Upper lobe of left lung (tissue), 6 donors: ENCODE measurements around the gene PHF2. TPM values are rescaled to one million over a fixed set of nuclear protein-coding genes. Genes with fewer than 3 reads are reported as not detected.

Source experiments
- ATAC-seq, 2 donors: fragments of 200-7000 bp; cut with Tn5 transposase; one replicate each; pipeline ENCODE4 v1.9.1; 2022; ENCODE audit warnings: mild to moderate bottlenecking in 2 of 2, moderate library complexity in 2 of 2; ENCODE audit not compliant: low FRiP score in 2 of 2
- DNase-seq, 2 donors: peaks; one replicate each; pipeline ENCODE4 v3.0.0-alpha.2; 2019 to 2020
- H3K27ac ChIP-seq, 4 donors: fragments of 200-600 bp; sonication (generic); one replicate each; pipeline ENCODE4 v1.5.1; 2016 to 2019
- H3K27me3 ChIP-seq, 4 donors: fragments of 200-600 bp; sonication (generic); one replicate each; pipeline ENCODE4 v1.5.1; 2017 to 2019
- H3K36me3 ChIP-seq, 4 donors: fragments of 200-600 bp; sonication (generic); one replicate each; pipeline ENCODE4 v1.5.1; 2016 to 2019
- H3K4me1 ChIP-seq, 4 donors: fragments of 200-600 bp; sonication (generic); one replicate each; pipeline ENCODE4 v1.5.1; 2018 to 2019
- H3K4me3 ChIP-seq, 4 donors: fragments of 200-600 bp; sonication (generic); one replicate each; pipeline ENCODE4 v1.5.1; 2017 to 2019; ENCODE audit warnings: mild to moderate bottlenecking in 2 of 4, moderate library complexity in 1 of 4
- H3K9me3 ChIP-seq, 4 donors: fragments of 200-600 bp; sonication (generic); one replicate each; pipeline ENCODE4 v1.5.1; 2018 to 2019
- EP300 ChIP-seq, 4 donors: sonication (generic); formaldehyde crosslinking; IDR thresholded peaks; one replicate each; pipeline ENCODE4 v1.5.1; 2017; ENCODE audit warnings: antibody characterized with exemption in 4 of 4, control low read depth in 2 of 4
- POLR2A ChIP-seq, 4 donors: fragments of 450-650 bp; IDR thresholded peaks; one replicate each; pipeline ENCODE4 v1.5.1; 2016 to 2017; ENCODE audit warnings: antibody characterized with exemption in 4 of 4, mild to moderate bottlenecking in 2 of 4
- POLR2AphosphoS5 ChIP-seq, 2 donors: sonication (generic); formaldehyde crosslinking; IDR thresholded peaks; one replicate each; pipeline ENCODE4 v1.5.1; 2017; ENCODE audit warnings: antibody characterized with exemption in 2 of 2
- WGBS, 2 donors: methylation state at CpG; one replicate each; pipeline ENCODE4 v1.1.5; 2017 to 2018; 5-methylcytosine and 5-hydroxymethylcytosine counted together
- total RNA-seq, 6 donors: library from RNA; depleted of rRNA in 4 of 6; stranded (reverse); fragments of >200 nt in 4 of 6; gene quantifications; one replicate each; pipeline versions ENCODE4 v1.1.0 to v1.2.1, GENCODE V29; 2016 to 2021
- TF ChIP-seq, protein P1 (sequence below), 6 experiments: fragments of 450-650 bp in 4 of 6; fragments of 200-600 bp in 2 of 6; sonication (generic) in 2 of 6; IDR thresholded peaks; one replicate each; pipeline ENCODE4 v1.5.1; 2016 to 2019; ENCODE audit warnings: antibody characterized with exemption in 6 of 6
- donor health status: DM: no; HTN: no; CAD: no; lungs with moderate emphysema.
- donor health status: DM: no; HTN: yes; CAD: no; lungs with severe emphysema.

The PHF2 gene
- total RNA-seq, 6 donors from 2014 or later: 33.6 to 41.7 (median 37.9) TPM

DNA sequence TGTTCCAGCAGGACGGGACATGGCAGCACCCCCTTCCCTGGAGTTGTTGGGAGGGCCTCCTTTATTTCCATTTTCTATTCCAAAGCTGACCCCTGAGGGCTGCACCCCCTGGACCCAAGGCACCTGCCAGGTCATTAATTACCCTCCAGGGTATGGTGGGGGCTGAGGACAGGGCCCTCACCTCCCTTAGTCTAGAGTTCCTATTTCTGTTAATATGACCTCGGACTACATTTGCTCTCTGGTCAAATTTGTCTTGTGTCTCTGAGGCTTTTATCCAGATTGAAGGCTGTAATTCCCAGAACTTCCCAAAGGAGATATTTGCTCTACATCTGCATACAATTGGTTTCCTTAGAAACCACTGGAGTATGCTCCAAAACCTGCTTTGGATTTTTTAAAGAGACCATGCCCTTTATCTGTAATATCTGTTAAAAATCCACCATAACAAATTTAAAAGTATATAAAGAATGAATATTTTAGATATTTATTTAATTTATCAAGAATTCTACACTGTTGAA lies 16.8 kb downstream of the PHF2 start:
- no peaks in the 10 kb centered on the region for H3K27me3 ChIP-seq
- no peaks in the 10 kb centered on the region for H3K36me3 ChIP-seq
- no peak for DNase-seq
- 83% methylated on average over 2 of the region's 2 CpGs for WGBS, 2 donors
- no peak for ATAC-seq
- no peak overlapping the region for H3K27ac ChIP-seq
- H3K4me1 ChIP-seq: peaks cover 18 to 54% (median 30%) of the 10 kb centered on the region in 4 donors
- H3K4me3 ChIP-seq: no peak overlapping the region
- no peaks in the 10 kb centered on the region for H3K9me3 ChIP-seq
- TF ChIP-seq, protein P1, sequence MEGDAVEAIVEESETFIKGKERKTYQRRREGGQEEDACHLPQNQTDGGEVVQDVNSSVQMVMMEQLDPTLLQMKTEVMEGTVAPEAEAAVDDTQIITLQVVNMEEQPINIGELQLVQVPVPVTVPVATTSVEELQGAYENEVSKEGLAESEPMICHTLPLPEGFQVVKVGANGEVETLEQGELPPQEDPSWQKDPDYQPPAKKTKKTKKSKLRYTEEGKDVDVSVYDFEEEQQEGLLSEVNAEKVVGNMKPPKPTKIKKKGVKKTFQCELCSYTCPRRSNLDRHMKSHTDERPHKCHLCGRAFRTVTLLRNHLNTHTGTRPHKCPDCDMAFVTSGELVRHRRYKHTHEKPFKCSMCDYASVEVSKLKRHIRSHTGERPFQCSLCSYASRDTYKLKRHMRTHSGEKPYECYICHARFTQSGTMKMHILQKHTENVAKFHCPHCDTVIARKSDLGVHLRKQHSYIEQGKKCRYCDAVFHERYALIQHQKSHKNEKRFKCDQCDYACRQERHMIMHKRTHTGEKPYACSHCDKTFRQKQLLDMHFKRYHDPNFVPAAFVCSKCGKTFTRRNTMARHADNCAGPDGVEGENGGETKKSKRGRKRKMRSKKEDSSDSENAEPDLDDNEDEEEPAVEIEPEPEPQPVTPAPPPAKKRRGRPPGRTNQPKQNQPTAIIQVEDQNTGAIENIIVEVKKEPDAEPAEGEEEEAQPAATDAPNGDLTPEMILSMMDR (IDR thresholded peaks at IDR 0.05): no peak
- TF ChIP-seq EP300 (IDR thresholded peaks at IDR 0.05) (no peak), POLR2A (IDR thresholded peaks at IDR 0.05) (no peak), POLR2AphosphoS5 (IDR thresholded peaks at IDR 0.05) (no peak)

DNA sequence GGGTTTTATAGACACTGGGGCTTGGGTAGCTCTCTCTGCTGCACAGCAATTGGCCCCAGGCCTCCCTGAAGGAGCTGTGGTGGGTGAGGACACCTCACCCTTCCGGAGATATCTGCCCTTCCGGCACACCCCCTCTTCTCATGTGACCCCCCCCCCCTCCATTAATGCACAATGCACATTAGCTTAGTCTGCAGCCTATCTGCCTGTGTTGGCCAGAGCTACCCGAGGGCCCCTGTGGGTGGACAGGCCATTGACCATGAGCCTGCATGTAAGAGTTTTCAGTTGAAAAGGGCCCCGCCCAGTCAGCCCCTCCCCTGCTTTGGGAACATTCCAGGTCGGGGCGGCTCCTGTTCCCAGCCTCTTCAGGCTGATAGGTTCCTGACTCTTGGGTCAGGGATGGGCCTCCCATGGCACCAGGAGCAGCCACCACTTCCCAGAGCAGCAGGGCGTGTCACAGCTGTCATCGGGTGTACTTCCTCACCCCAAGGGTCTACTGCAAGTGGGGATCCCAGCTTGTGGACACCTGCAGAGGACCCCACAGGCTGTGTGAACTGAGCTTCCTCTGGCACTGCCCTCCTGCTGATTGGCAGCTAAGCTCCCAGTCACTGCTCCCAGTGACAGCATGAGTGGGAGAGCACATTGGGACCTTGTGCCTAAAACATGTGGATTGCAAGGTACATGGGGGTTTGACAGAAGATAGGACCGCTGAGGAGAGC lies 17.8 kb downstream of the PHF2 start:
- DNase-seq: peak; percentile 43 to 56
- Histone ChIP-seq H3K27ac (peak overlapping the region in 2 of 4 donors; percentile 6 to 12), H3K4me1 (peaks cover 20 to 56% (median 31%) of the 10 kb centered on the region in 4 donors), H3K4me3 (no peak overlapping the region), H3K9me3 (no peaks in the 10 kb centered on the region), H3K36me3 (no peaks in the 10 kb centered on the region), H3K27me3 (no peaks in the 10 kb centered on the region)
- WGBS, 2 donors: 59 to 77% methylated on average over 8 of the region's 9 CpGs
- ATAC-seq: peak; percentile 9 to 34
- TF ChIP-seq, protein P1 (IDR thresholded peaks at IDR 0.05): no peak
- TF ChIP-seq POLR2A (IDR thresholded peaks at IDR 0.05) (no peak), EP300 (IDR thresholded peaks at IDR 0.05) (no peak), POLR2AphosphoS5 (IDR thresholded peaks at IDR 0.05) (no peak)

DNA sequence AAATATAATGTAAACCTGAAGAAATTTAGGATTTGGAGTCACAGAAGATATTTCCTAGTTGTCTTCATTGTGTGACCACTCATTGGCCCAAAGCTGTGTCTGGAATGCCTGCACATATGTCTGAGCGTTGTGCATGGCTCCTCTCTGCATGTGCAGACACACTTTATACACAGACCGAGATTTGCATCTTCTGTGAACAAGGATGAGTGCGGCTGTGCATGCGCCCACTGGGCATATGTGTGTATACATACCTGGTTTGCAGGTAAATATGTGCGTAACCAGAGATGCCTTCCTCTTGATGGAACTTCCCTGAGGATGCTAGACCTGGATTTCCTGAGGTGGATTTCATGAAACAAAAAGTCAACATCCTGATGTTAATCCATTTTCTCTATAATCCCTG lies 19.1 kb downstream of the PHF2 start:
- peaks cover 24 to 58% (median 32%) of the 10 kb centered on the region in 4 donors for H3K4me1 ChIP-seq
- TF ChIP-seq, protein P1 (IDR thresholded peaks at IDR 0.05): no peak
- TF ChIP-seq POLR2AphosphoS5 (IDR thresholded peaks at IDR 0.05) (no peak), EP300 (IDR thresholded peaks at IDR 0.05) (no peak), POLR2A (IDR thresholded peaks at IDR 0.05) (no peak)
- H3K27ac ChIP-seq: no peak overlapping the region
- H3K36me3 ChIP-seq: no peaks in the 10 kb centered on the region
- ATAC-seq (no peak), DNase-seq (no peak)
- no peaks in the 10 kb centered on the region for H3K9me3 ChIP-seq
- H3K4me3 ChIP-seq: no peak overlapping the region
- no peaks in the 10 kb centered on the region for H3K27me3 ChIP-seq
- 96 to 97% methylated on average over 4 to 5 of the region's 5 CpGs for WGBS, 2 donors

DNA sequence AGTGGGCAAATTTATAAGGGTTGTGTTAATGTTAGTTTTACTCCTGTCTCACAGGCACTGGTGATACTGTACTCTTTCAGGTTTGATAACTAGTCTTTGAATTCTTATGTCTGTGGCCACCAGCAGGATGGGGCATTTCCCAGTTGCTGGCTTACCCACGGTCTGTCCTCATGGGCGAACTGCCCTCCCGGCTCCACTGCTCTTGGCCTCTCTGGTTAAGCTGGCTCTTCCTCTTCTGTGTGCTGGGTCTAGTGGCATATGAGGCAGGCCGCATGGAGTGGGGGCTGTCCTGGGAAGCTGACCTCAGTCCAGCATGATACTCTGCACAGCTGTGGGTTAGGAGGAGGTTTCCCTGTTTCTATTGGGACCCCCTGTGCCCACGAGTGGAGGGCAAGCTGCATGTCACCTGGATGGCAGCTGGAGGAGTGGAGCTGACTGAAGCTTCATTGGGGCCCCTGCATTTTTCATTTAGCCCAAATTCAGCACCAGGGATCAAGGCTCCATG lies 19.5 kb downstream of the PHF2 start:
- 90 to 91% methylated on average over 3 to 5 of the region's 5 CpGs for WGBS, 2 donors
- DNase-seq (no peak), ATAC-seq (no peak)
- H3K9me3 ChIP-seq: no peaks in the 10 kb centered on the region
- no peak overlapping the region for H3K27ac ChIP-seq
- TF ChIP-seq EP300 (IDR thresholded peaks at IDR 0.05): no peak
- TF ChIP-seq POLR2A (IDR thresholded peaks at IDR 0.05): no peak
- TF ChIP-seq, protein P1 (IDR thresholded peaks at IDR 0.05): no peak
- no peak for TF ChIP-seq POLR2AphosphoS5 (IDR thresholded peaks at IDR 0.05)
- no peaks in the 10 kb centered on the region for H3K36me3 ChIP-seq
- no peaks in the 10 kb centered on the region for H3K27me3 ChIP-seq
- H3K4me1 ChIP-seq: peaks cover 29 to 62% (median 36%) of the 10 kb centered on the region in 4 donors
- no peak overlapping the region for H3K4me3 ChIP-seq
